PFSK-1 (cell line): ENCODE measurements around the gene USP1.

Source experiments
- FOXP2 ChIP-seq: optimal IDR thresholded peaks from 2 replicates; pipeline ENCODE3; 2011; ENCODE audit warnings: borderline replicate concordance, control low read depth, inconsistent platforms; ENCODE audit not compliant: insufficient read depth; ENCODE audit errors: extremely low read length, extremely low read depth
- POLR2AphosphoS5 ChIP-seq: IDR thresholded peaks from 2 replicates; pipeline ENCODE4 v1.6.1; 2012; ENCODE audit warnings: low read depth, mild to moderate bottlenecking, control low read depth, low read length, moderate library complexity
- SIN3A ChIP-seq: IDR thresholded peaks from 2 replicates; pipeline ENCODE4 v1.6.1; 2012; ENCODE audit warnings: mild to moderate bottlenecking, low read length, moderate library complexity, borderline replicate concordance; ENCODE audit not compliant: insufficient read depth
- TAF1 ChIP-seq: IDR thresholded peaks from 2 replicates; pipeline ENCODE4 v1.6.1; 2012; ENCODE audit warnings: low read length, control low read depth, borderline replicate concordance; ENCODE audit not compliant: insufficient read depth
- TF ChIP-seq, protein P1 (sequence below), 2 experiments: IDR thresholded peaks; 2 replicates each; pipeline versions ENCODE4 v1.6.1 to v1.8.0; 2011 to 2012; ENCODE audit warnings: low read depth in 2 of 2, low read length in 2 of 2, control low read depth in 1 of 2, inconsistent platforms in 1 of 2, mild to moderate bottlenecking in 1 of 2, moderate library complexity in 1 of 2; ENCODE audit not compliant: insufficient read depth in 1 of 2

DNA sequence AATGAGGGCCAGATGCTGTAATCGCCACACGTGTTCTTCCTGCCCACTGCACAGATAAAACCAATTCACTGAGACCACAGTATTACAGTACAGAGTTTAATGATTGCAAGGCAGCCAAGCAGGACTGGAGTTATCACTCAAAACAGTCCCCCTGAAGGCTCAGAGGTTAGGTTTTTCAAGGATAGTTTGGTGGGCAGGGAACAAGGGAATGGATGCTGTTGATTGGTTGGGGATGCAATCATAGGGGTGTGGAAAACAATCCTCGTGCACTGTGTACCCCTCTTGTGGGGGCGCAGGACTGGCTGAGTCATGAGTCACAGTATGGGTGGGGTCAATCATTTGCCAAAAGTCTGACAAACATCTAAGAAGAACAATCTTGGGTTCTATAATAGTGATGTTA, 12.4 kb upstream of the USP1 start:
- TF ChIP-seq, protein P1, sequence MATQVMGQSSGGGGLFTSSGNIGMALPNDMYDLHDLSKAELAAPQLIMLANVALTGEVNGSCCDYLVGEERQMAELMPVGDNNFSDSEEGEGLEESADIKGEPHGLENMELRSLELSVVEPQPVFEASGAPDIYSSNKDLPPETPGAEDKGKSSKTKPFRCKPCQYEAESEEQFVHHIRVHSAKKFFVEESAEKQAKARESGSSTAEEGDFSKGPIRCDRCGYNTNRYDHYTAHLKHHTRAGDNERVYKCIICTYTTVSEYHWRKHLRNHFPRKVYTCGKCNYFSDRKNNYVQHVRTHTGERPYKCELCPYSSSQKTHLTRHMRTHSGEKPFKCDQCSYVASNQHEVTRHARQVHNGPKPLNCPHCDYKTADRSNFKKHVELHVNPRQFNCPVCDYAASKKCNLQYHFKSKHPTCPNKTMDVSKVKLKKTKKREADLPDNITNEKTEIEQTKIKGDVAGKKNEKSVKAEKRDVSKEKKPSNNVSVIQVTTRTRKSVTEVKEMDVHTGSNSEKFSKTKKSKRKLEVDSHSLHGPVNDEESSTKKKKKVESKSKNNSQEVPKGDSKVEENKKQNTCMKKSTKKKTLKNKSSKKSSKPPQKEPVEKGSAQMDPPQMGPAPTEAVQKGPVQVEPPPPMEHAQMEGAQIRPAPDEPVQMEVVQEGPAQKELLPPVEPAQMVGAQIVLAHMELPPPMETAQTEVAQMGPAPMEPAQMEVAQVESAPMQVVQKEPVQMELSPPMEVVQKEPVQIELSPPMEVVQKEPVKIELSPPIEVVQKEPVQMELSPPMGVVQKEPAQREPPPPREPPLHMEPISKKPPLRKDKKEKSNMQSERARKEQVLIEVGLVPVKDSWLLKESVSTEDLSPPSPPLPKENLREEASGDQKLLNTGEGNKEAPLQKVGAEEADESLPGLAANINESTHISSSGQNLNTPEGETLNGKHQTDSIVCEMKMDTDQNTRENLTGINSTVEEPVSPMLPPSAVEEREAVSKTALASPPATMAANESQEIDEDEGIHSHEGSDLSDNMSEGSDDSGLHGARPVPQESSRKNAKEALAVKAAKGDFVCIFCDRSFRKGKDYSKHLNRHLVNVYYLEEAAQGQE (IDR thresholded peaks at IDR 0.05; ENCODE audit: insufficient read depth in 1 of 2, low read depth in 2 of 2, low read length in 2 of 2) = no peak
- TF ChIP-seq POLR2AphosphoS5 (no peak), SIN3A (no peak), TAF1 (no peak), FOXP2 (no peak)
